Gastrocnemius medialis (tissue), 4 donors: ENCODE data around the gene PWWP2B. TPM values are rescaled to one million over a fixed set of nuclear protein-coding genes. Genes with fewer than 3 reads are reported as not detected.

Source experiments
- ATAC-seq, 2 donors: fragments of 150-250 bp; one replicate each; pipeline ENCODE4 v1.9.1; 2016
- DNase-seq, 2 donors: peaks; one replicate each; pipeline ENCODE4 v3.0.0-alpha.2; 2019
- H3K27ac ChIP-seq, 4 donors: fragments of 200-600 bp; sonication (generic); 1 replicate in 1 of 4; 2 replicates in 3 of 4; pipeline ENCODE4 v1.5.1; 2016 to 2018; ENCODE audit warnings: mild to moderate bottlenecking in 2 of 4, moderate library complexity in 1 of 4
- H3K27me3 ChIP-seq, 3 donors: fragments of 200-600 bp; sonication (generic) in 2 of 3; 1 replicate in 1 of 3; 2 replicates in 2 of 3; pipeline versions ENCODE4 v1.5.1 to v1.6.0; 2016 to 2019; ENCODE audit warnings: mild to moderate bottlenecking in 1 of 3, moderate library complexity in 1 of 3
- H3K36me3 ChIP-seq, 2 donors: fragments of 200-600 bp; sonication (generic) in 1 of 2; one replicate each; pipeline ENCODE4 v1.5.1; 2017 to 2018
- H3K4me1 ChIP-seq, 2 donors: fragments of 200-600 bp; sonication (generic) in 1 of 2; one replicate each; pipeline ENCODE4 v1.5.1; 2016 to 2017; ENCODE audit warnings: mild to moderate bottlenecking in 2 of 2
- H3K4me3 ChIP-seq, 4 donors: fragments of 200-600 bp; sonication (generic) in 3 of 4; 1 replicate in 1 of 4; 2 replicates in 3 of 4; pipeline ENCODE4 v1.5.1; 2016 to 2019; ENCODE audit warnings: mild to moderate bottlenecking in 2 of 4
- H3K9me3 ChIP-seq, 3 donors: fragments of 200-600 bp; sonication (generic) in 2 of 3; 1 replicate in 1 of 3; 2 replicates in 2 of 3; pipeline ENCODE4 v1.5.1; 2016 to 2019
- CTCF ChIP-seq, 5 experiments: fragments of 450-650 bp in 3 of 5; fragments of 200-600 bp in 2 of 5; sonication (generic) in 2 of 5; IDR thresholded peaks in 4 of 5; conservative IDR thresholded peaks in 1 of 5; 1 replicate in 4 of 5; 2 replicates in 1 of 5; pipeline ENCODE4 v1.5.1; 2016 to 2019; ENCODE audit warnings: antibody characterized with exemption in 5 of 5, mild to moderate bottlenecking in 3 of 5, moderate library complexity in 3 of 5
- POLR2A ChIP-seq, 2 donors: fragments of 450-650 bp; IDR thresholded peaks; one replicate each; pipeline ENCODE4 v1.6.1; 2017; ENCODE audit warnings: antibody characterized with exemption in 2 of 2, mild to moderate bottlenecking in 2 of 2, moderate library complexity in 2 of 2
- in situ Hi-C, 4 donors: fragments of 200-750 bp; cut with MboI; loops; one replicate each; pipeline versions ENCODE4 v1.15.0 to v1.8.0; 2017; ENCODE audit warnings: low sequenced_read_pairs in 4 of 4
- intact Hi-C: fragments of 100-400 bp; cut with DNase I; formaldehyde crosslinking; loops from one replicate; pipeline ENCODE4 v1.15.1; 2023; ENCODE audit warnings: low total_unique reads
- total RNA-seq, 4 donors: library from RNA; depleted of rRNA; stranded (reverse); fragments of >200 nt; gene quantifications; one replicate each; pipeline versions ENCODE4 v1.1.0 to v1.2.3, GENCODE V29; 2016

Gene PWWP2B
- total RNA-seq, 4 donors from 2014 or later = 22.7 to 30.9 (median 24.4) TPM

GRCh38 chr10:132441818-132442524 is 45.0 kb downstream of the PWWP2B start:
- Histone ChIP-seq H3K36me3 (no peaks in the 10 kb centered on the region), H3K4me3 (no peak overlapping the region), H3K9me3 (no peaks in the 10 kb centered on the region), H3K27me3 (no peaks in the 10 kb centered on the region), H3K27ac (no peak overlapping the region), H3K4me1 (no peaks in the 10 kb centered on the region)
- no peak for TF ChIP-seq POLR2A (IDR thresholded peaks at IDR 0.05)
- no peak for TF ChIP-seq CTCF (IDR thresholded peaks at IDR 0.05 in 4 of 5, conservative IDR thresholded peaks at IDR 0.05 in 1 of 5)
- intact Hi-C loops = no loop called here
- ATAC-seq = no peak
- no peak for DNase-seq
- in situ Hi-C loops = loop anchor here in 1 of 4 donors (5.0 kb wide), 1 partner anchor 50 kb away; no protein-coding TSS in a partner anchor

- in situ Hi-C loops (loop anchor here in 1 of 4 donors (5.0 kb wide), 1 partner anchor 50 kb away; no protein-coding TSS in a partner anchor), intact Hi-C loops (no loop called here)
- TF ChIP-seq CTCF (IDR thresholded peaks at IDR 0.05 in 4 of 5, conservative IDR thresholded peaks at IDR 0.05 in 1 of 5) (no peak), POLR2A (IDR thresholded peaks at IDR 0.05) (no peak)
- DNase-seq (no peak), ATAC-seq (no peak)
- peaks cover 0 to 3% of the 10 kb centered on the region in 2 donors for H3K4me1 ChIP-seq
- H3K27ac ChIP-seq = no peak overlapping the region
- no peaks in the 10 kb centered on the region for H3K36me3 ChIP-seq
- no peaks in the 10 kb centered on the region for H3K27me3 ChIP-seq
- H3K4me3 ChIP-seq = no peak overlapping the region
- no peaks in the 10 kb centered on the region for H3K9me3 ChIP-seq
Observed at GRCh38 chr10:132442636-132443035, 45.6 kb downstream of the PWWP2B start.

- no peak for DNase-seq
- in situ Hi-C loops = loop anchor here in 1 of 4 donors (5.0 kb wide), 1 partner anchor 51 kb away; no protein-coding TSS in a partner anchor
- peaks cover 0 to 11% of the 10 kb centered on the region in 2 donors for H3K4me1 ChIP-seq
- ATAC-seq = no peak
- intact Hi-C loops = no loop called here
- H3K27me3 ChIP-seq = no peaks in the 10 kb centered on the region
- H3K27ac ChIP-seq = no peak overlapping the region
- no peaks in the 10 kb centered on the region for H3K9me3 ChIP-seq
- H3K4me3 ChIP-seq = no peak overlapping the region
- peak in 2 of 5 experiments; percentile 8 to 20 for TF ChIP-seq CTCF (IDR thresholded peaks at IDR 0.05 in 4 of 5, conservative IDR thresholded peaks at IDR 0.05 in 1 of 5)
- TF ChIP-seq POLR2A (IDR thresholded peaks at IDR 0.05) = no peak
- H3K36me3 ChIP-seq = no peaks in the 10 kb centered on the region
Observed at GRCh38 chr10:132443605-132443982, 46.6 kb downstream of the PWWP2B start.

GRCh38 chr10:132443983-132444876 is 47.2 kb downstream of the PWWP2B start:
- no peaks in the 10 kb centered on the region for H3K36me3 ChIP-seq
- DNase-seq (no peak), ATAC-seq (no peak)
- H3K9me3 ChIP-seq = no peaks in the 10 kb centered on the region
- intact Hi-C loops (no loop called here), in situ Hi-C loops (loop anchor here in 1 of 4 donors (5.0 kb wide), 1 partner anchor 52 kb away; no protein-coding TSS in a partner anchor)
- no peaks in the 10 kb centered on the region for H3K27me3 ChIP-seq
- no peak overlapping the region for H3K4me3 ChIP-seq
- no peak for TF ChIP-seq POLR2A (IDR thresholded peaks at IDR 0.05)
- TF ChIP-seq CTCF (IDR thresholded peaks at IDR 0.05 in 4 of 5, conservative IDR thresholded peaks at IDR 0.05 in 1 of 5) = no peak
- no peak overlapping the region for H3K27ac ChIP-seq
- H3K4me1 ChIP-seq = peaks cover 0 to 12% of the 10 kb centered on the region in 2 donors
